Upper lobe of right lung (tissue), 1 donor: ENCODE measurements around the gene RASSF4. TPM values are rescaled to one million over a fixed set of nuclear protein-coding genes. Genes with fewer than 3 reads are reported as not detected.

Experiments
- ATAC-seq: fragments of 200-7000 bp; cut with Tn5 transposase; one replicate; pipeline ENCODE4 v1.9.1; 2020; ENCODE audit warnings: mild to moderate bottlenecking, moderate library complexity
- DNase-seq: peaks from one replicate; pipeline ENCODE4 v3.0.0-alpha.2; 2020
- H3K27ac ChIP-seq: fragments of 200-600 bp; one replicate; pipeline ENCODE4 v1.8.0; 2022
- H3K27me3 ChIP-seq: fragments of 200-600 bp; one replicate; pipeline ENCODE4 v1.8.0; 2022; ENCODE audit warnings: mild to moderate bottlenecking
- H3K36me3 ChIP-seq: fragments of 200-600 bp; one replicate; pipeline ENCODE4 v1.8.0; 2022
- H3K4me1 ChIP-seq: fragments of 200-600 bp; one replicate; pipeline ENCODE4 v1.8.0; 2022
- H3K4me3 ChIP-seq: fragments of 200-600 bp; one replicate; pipeline ENCODE4 v1.8.0; 2022; ENCODE audit warnings: mild to moderate bottlenecking
- H3K9me3 ChIP-seq: fragments of 200-600 bp; one replicate; pipeline ENCODE4 v1.8.0; 2022
- CTCF ChIP-seq: fragments of 200-600 bp; IDR thresholded peaks from one replicate; pipeline ENCODE4 v1.8.0; 2022; ENCODE audit warnings: antibody characterized with exemption
- intact Hi-C: fragments of 100-400 bp; cut with DNase I; formaldehyde crosslinking; loops from one replicate; pipeline ENCODE4 v1.11.0; 2022
- total RNA-seq: library from RNA; stranded (reverse); fragmentation: NEBNext Ultra II Directional; extraction: Animal tissue kit (Norgen Biotek cat#: 25700); gene quantifications from one replicate; pipeline ENCODE4 v1.2.1, GENCODE V29; 2021
- donor health status: DM: no; HTN: yes; CAD: no; lungs with severe emphysema.

Gene RASSF4
- total RNA-seq, 1 donor from 2014 or later: 40.9 TPM

- intact Hi-C loops: no loop called here
- Histone ChIP-seq H3K4me3 (no peak overlapping the region), H3K27me3 (no peaks in the 10 kb centered on the region), H3K9me3 (no peaks in the 10 kb centered on the region), H3K36me3 (no peaks in the 10 kb centered on the region), H3K4me1 (peaks cover 13% of the 10 kb centered on the region), H3K27ac (no peak overlapping the region)
- DNase-seq (no peak), ATAC-seq (no peak)
- no peak for TF ChIP-seq CTCF
These were observed 23.7 kb upstream of the RASSF4 start for GRCh38 chr10:44935966-44936295.

DNA sequence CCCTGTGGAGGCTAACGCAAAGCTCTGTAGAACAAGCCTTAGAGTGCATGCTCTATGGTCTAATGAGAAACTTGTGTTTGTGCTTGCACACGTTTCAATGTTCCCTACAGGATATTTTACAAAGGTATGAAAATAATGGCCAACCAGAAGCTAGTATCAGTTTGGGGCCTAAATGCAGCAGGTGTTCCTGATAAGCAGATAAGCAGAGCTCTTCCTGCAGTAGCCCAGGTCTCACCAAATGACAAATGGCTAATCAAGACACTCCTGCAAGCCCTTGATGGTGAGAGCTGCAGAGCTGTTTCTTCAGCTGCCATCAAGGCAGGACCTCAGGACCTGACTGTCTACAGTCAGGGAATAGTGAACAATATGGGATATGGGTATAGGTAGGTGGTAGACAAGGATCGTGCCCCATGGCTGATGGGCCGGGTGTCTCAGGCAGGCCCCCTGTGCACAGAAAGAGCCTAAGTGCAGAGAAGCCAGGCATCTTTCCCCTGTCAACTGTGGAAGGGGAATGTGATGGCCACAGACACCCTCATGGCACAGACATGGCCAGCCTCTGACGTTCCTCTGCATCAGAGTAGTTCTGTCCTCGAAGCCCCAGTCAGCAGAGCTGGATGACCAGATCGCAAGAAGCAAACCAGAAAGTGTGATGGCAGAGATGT is 23.2 kb upstream of the RASSF4 start:
- TF ChIP-seq CTCF: no peak
- DNase-seq (no peak), ATAC-seq (no peak)
- Histone ChIP-seq H3K9me3 (no peaks in the 10 kb centered on the region), H3K27ac (no peak overlapping the region), H3K36me3 (no peaks in the 10 kb centered on the region), H3K27me3 (no peaks in the 10 kb centered on the region), H3K4me1 (peaks cover 13% of the 10 kb centered on the region), H3K4me3 (no peak overlapping the region)
- intact Hi-C loops: no loop called here

- no peak overlapping the region for H3K4me3 ChIP-seq
- intact Hi-C loops: no loop called here
- H3K27me3 ChIP-seq: no peaks in the 10 kb centered on the region
- H3K4me1 ChIP-seq: peaks cover 13% of the 10 kb centered on the region
- H3K27ac ChIP-seq: no peak overlapping the region
- H3K9me3 ChIP-seq: no peaks in the 10 kb centered on the region
- TF ChIP-seq CTCF: no peak
- DNase-seq (no peak), ATAC-seq (peak; percentile 3)
- H3K36me3 ChIP-seq: no peaks in the 10 kb centered on the region
These were observed 22.2 kb upstream of the RASSF4 start for GRCh38 chr10:44937196-44938005.

DNA sequence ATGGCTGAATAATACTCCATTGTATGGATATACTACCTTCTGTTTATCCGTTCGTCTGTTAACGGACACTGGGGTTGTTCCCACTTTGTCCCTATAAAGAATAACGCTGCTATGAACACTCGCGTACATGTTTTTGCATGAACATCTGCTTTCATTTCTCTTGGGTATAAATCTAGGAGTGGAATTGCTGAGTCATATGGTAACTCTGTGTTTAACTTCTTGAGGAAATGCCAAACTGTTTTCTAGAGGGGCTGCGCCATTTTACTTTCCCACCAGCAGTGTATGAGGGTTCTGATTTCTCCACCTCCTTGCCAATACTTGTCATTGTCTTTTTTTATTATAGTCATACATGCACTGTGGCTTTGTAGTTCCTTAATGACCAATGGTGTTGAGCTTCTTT is 20.6 kb upstream of the RASSF4 start:
- no peak overlapping the region for H3K4me3 ChIP-seq
- ATAC-seq (no peak), DNase-seq (no peak)
- intact Hi-C loops: no loop called here
- no peaks in the 10 kb centered on the region for H3K27me3 ChIP-seq
- H3K27ac ChIP-seq: no peak overlapping the region
- H3K36me3 ChIP-seq: no peaks in the 10 kb centered on the region
- no peaks in the 10 kb centered on the region for H3K9me3 ChIP-seq
- peaks cover 13% of the 10 kb centered on the region for H3K4me1 ChIP-seq
- TF ChIP-seq CTCF: no peak

- Histone ChIP-seq H3K36me3 (no peaks in the 10 kb centered on the region), H3K27ac (no peak overlapping the region), H3K27me3 (no peaks in the 10 kb centered on the region), H3K9me3 (no peaks in the 10 kb centered on the region), H3K4me1 (peaks cover 13% of the 10 kb centered on the region), H3K4me3 (no peak overlapping the region)
- TF ChIP-seq CTCF: no peak
- ATAC-seq (peak; percentile 59), DNase-seq (no peak)
- intact Hi-C loops: no loop called here
These were observed 19.8 kb upstream of the RASSF4 start for GRCh38 chr10:44939691-44940401.
